HG02840 (cell line): ENCODE results near the gene PDE4B.
"Not testable (repeated sequence)": the region's sequence is repeated elsewhere in the genome, so short reads cannot be mapped to it uniquely, and the experiment has no call there.

ENCODE experiments used
- ATAC-seq: cut with Tn5 transposase; IDR thresholded peaks from one replicate; pipeline ENCODE4 v1.9.1; 2021; ENCODE audit warnings: mild to moderate bottlenecking, moderate library complexity, moderate number of reproducible peaks; ENCODE audit not compliant: unreplicated experiment, low FRiP score

Gene PDE4B

DNA sequence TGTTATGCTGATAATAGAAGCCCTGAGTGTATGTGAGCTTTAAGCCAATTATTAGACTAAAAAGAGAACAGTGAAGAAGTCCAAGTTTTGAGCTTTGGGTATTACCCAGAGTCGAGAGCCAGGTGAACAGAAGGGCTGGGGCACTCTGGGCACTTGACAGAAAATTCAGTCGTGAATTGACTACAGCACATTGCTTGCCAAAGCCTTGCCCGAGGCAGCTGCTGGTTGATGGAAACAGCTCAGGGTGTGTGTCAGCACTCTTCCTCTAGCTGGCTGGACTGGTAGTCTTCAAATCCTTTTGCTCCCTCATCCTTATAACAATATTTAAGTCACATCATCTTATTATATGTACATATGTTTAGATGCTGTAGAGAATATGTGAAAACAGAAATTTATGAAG, 21.3 kb downstream of the PDE4B start:
- no peak for ATAC-seq

DNA sequence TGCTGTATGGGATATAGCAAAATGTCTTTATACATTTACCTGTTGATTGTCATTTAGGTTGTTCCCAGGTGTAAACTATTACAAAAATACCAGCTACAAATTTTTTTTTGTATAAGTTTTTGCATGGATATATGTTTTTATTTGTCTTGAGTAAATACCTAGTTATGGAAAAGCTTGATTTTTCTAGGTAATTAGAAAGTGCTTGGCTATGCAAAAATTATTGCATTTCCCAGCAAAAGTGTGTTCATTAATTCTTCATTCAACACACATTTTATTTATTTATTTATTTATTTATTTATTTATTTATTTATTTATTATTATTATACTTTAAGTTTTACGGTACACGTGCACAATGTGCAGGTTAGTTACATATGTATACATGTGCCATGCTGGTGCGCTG, 22.1 kb downstream of the PDE4B start:
- ATAC-seq, result no peak

DNA sequence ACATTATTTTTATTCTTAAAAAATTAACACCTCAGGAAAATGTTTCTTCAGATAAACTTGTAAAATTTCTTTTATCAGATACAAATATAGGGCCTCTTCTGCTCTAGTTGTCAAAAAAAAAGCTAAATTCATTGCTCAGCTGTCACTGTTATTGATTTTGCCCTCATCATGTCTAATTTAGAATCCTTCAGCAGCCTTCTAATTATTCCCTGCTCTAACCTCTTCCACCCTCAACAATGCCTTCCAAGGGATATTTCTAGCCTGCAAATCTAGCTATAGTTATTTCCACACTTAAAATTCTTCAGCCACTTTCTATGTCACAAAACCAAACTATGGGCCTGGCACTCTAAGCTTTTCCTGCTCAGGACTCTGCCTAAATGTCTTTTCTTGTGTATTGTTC, 25.2 kb downstream of the PDE4B start:
- ATAC-seq, result no peak

DNA sequence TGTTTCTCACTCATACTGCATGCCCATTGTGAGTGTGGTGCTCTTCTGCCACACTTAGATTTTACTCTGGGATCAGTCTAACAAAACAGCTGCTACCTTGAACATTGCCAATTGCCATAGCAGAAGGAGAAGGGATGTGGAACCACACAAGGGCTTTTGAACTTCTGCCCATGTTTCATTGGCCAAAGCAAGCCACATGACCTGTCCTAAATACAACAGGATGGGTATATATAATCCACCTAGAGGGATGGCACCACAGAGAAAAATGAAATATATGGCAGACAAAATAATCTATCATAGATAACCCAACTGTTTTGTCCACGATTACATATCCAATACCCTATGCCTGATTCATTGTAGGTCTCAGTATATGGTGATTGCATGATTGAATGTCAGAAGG, 26.3 kb downstream of the PDE4B start:
- no peak for ATAC-seq

DNA sequence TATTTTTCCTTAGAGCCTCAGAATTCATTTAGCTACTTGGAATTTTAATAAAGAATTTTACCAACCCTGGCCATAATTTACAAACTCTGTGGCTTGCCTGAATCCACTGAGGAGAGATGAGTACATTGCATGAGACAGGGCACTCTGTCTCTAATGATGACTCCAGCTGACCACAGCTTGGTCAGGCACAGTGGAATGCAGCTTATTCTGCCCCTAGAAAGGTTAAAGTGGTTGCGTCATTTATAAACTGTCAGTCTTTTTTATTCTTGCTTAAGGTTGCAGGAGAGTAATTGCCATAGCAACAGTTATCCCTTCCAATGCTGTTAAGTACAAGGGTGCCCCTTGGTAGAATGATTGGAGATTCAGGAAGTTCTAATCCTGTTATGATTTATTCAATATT, 28.3 kb downstream of the PDE4B start:
- no peak for ATAC-seq

DNA sequence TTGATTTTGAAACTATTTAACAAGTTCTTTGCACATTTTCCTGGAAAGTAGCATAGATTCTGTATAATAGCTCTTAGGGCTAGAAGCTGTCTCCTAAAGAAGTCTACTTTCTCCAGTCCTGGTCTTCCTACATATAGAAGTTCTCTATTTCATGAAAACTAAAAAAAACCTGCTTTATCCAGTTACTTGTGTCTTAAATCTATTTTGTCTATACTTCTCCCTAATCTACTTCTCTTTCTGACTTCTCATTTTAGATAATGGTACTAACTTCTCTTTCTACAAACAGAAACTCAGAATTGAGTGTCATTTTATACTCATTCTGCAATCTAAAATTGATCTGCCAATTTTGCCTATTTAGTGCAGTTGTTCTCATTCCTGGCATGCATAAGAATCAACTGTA, 28.7 kb downstream of the PDE4B start:
- no peak for ATAC-seq

DNA sequence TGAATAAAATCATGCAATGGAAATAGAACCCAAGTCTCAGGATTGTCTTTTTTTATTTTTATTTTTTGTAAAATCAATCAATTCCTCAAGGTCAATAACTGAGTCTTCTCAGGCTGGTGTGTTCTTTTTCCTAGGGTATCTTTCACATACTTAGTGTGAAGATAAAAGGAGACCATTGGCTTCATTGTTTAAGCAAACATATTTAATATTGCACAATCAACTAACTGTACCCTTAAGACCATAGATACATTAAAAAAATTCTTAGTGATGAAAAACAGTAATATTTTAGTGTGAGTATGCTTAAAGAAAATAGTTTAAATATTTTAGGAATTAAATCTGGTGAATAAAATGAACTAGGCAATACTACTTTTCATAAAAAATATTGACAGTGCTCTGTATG, 31.4 kb downstream of the PDE4B start:
- no peak for ATAC-seq

DNA sequence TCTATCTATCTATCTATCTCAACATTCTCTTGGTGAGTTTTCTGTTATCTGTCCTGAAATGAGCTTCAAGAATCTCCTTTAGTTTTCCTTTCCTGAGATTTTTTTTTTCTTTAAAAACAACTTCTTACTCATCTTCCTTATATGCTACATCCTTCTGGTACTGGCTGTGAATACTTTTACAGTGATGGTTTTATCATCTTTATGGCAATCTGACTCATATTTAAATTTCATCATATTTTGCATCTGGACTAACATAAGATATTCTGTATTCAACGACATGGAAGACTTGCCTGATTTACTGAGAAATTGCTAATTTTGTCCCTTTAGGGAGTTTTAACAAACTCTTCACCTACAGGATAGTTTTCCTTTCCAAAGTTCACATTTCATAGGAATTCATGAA, 33.0 kb downstream of the PDE4B start:
- ATAC-seq, result no peak

DNA sequence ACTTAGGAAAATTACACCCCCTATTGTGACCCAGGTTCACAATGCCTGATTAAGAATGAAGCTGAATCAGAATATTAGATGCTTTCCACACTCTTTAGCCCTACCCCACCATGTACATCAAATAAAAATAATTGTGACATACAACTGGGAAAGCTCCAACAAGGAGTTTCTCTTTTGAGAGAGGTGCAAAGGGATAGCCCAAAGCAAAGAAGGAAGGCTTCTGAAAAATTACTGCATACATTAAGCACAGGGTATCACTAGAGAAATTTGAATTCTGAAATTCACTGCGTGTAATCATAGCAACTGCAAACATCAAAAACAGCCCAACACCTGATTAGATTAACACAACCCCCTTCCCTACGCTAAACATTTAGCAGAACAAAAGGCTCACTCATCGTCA, 34.1 kb downstream of the PDE4B start:
- ATAC-seq, result no peak

DNA sequence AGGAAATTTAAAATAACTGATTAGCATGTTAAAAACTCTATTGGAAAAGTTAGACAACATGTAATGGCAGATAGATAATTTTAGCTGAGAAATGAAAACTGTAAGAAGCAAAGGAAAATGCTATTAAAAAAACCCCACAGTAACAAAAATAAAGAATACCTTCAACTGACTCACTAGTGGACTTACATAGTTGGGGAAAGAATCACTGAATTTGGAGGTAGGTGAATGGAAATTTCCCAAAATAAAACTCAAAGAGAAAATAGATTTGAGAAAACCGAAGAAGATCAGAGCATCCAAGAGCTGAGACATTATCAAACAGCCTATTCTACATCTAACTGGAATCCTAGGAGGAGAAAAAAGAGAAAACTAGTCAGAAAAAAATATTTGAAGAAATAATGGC, 34.7 kb downstream of the PDE4B start:
- no peak for ATAC-seq

DNA sequence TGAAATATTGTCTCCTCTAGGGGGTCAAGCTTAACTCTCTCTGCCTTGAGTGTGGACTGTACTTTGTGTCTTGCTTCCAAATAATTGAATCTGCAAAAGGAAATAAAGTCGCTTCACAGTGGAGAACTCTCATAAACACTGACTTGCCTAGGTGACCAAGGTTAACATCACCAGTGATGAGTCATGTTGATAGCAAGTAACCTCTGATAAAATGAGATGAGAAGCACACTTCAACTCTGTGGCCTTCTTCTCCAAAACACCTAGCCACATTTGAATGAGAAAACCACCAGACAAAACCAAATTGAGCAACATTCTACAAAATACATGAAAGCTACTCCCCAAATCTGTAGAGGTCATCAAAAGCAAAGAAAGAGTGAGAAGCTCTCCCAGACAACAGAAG, 37.6 kb downstream of the PDE4B start:
- no peak for ATAC-seq

DNA sequence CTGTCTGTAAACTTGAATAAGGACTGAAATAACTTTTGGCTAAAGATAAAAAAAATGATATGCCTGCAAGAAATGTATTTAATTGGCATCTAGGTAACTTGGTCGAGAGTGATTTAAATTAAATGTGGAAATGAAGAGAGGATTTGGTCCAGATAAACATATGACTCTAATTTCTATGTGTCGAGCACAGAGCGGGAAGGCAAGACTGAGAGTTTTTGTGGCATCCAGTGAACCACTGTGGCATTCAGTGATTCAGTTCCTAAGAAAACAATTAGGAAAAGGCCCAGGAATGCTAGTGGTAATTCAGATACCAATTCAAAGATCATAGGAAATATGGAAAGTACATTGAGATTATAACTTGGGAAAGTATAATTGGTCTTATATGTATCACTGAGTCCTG, 39.6 kb downstream of the PDE4B start:
- ATAC-seq, result no peak

DNA sequence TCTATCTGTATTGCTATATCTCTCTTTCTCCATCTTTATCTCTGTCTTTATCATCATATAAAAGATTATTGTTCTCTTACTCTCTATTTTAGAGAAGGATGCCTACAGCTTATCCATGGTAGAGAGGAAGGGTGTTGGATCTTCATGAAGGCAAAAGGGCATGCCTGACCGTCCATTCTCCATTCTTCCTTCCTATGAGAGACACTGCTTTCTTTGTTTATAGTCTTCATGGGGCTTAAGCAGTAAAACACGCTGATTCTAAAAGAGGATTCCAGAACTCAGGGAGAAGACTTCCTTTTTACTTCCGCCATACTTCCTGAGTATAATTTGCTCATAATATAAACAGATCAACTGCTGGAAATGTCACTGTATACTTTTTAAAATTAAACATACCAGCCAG, 44.0 kb downstream of the PDE4B start:
- no peak for ATAC-seq

DNA sequence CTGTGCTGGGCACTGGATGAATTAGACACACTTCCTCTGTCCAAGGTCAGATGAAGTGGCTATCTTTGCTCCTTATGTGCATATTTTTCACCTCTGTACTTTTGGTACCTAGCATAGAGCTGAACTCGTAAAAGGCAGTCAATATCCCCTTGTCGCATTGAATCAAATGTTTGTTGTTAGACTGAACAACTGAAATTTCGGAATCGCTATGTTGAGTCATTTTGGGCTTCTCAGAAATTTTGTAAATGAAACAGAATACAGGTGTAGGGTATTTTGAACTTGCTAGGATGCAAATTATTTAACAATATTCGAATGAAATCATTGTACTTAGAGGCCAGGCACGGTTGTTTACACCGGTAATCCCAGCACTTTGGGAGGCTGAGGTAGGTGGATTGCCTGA, 48.0 kb downstream of the PDE4B start:
- no peak for ATAC-seq

DNA sequence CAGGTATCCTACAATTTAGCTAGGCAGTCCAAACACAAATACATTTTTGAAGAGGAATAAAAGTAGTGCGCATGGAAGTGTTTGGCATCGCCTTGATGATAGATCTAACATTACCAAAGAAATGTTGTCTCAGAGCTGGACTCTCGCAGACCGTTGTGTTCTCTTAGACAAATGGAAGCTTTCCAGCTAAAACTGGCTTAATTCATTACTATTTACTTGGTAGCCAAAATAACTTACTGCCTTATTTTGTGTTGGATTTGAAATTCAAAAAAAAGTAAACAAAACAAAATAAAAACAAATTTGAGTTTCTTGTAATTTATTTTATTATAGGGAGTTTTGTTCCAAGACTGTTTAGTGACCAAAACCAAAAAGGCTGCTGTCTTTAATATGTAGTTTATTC, 51.6 kb downstream of the PDE4B start:
- ATAC-seq, result no peak

DNA sequence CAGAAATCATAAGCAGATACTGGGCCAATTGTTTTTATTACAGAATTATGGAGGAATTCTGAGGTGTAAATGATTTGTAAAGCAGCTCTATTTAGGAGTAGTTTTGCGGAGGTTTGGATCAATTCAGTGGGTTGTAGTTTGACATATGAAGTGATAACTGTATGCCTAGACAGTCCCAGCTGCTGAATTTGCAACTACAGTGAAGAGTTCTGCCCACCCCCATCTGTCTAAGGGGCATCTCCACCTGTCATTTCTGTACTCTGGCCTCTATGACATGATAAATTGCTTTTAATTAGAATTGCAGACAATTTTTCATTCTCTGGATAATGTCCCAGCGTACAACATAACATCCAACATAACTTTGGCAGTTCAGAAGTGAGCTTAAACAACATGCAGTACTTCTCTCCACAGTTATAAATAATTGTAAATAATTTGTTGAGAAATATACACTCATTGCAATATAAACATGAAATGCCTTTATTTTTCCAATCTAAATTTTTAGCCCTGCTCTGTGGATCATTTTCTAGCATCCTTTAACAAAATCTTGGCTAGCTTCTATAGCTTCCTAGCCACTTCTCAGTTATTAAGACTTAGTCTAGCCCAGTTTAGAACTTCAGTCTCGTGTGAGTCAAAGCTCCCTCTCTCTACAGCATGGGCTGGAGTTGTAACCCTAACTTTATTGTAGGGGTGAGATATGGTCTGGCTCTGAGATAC, 52.3 kb downstream of the PDE4B start:
- ATAC-seq, result no peak

DNA sequence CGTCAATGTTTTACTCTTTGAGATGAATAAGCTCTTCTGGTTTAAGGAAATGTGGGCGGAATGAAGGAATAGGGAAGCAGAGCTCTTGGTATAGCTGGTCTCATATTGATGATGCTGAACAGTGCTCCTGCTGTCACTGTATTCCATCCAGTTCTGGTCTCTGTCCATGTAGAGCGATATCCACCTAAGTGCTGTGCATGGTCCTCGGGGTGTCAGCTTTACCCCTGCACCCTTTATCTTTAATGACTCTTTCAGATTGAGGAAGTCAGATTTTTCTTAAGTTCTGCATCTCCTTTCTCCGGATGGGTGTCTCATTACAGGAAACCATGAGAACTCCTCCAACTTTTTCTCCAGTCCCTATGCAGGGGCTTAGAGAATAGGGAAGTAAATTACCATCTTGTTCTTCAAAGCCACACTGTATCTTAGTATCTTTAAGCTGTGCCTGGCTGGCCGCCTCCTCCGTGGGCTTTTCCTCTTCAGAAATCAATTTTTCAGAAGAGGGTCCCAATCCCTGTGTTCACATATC, 52.9 kb downstream of the PDE4B start:
- no peak for ATAC-seq

DNA sequence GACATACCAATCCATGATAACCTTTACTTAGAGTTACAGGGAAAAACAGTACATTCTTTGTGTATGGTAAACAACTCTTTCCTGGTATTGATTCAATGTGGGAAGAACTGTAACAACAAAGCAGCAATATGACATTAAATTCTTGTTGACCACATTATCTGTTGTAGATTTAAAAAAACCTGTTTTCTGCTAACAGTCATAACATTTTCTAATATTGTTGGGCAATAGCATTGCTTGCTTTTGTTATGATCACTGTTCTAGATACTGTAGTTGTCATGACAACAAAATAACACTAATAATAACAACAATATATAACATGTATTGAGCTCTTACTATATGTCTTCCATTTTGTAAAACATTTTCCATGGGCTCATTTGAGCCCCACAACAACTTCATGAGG, 54.2 kb downstream of the PDE4B start:
- ATAC-seq, result no peak

DNA sequence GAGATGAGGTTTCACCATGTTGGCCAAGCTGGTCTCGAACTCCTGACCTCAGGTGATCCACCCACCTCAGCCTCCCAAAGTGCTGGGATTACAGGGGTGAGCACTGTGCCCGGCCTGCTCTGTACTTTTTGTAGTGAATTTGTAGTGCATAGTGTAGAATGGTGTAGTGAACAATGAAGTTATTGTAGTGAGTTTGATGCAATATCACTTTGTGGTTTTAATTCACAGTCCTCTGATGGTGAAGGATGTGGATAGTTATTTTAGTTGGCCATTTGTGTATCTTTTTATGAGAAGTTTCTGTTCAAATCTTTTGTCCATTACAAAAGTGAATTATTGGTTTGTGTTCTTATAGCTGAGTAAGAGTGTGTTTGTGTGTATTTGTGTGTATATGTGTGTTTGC, 57.6 kb downstream of the PDE4B start:
- ATAC-seq, result no peak

DNA sequence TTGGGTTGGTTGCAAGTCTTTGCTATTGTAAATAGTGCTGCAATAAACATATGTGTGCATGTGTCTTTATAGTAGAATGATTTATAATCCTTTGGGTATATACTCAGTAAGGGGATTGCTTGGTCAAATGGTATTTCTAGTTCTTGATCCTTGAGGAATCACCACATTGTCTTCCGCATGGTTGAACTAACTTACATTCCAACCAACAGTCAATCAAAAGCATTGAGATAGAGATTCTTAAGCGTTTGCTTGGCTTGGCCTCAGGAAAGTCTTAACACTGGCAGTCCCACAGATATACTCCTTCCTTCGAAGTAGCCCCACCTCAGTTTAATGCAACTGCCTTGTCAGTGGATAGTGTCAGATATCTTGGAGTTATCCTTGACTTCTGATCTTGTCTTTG, 63.9 kb downstream of the PDE4B start:
- not testable (repeated sequence) for ATAC-seq

DNA sequence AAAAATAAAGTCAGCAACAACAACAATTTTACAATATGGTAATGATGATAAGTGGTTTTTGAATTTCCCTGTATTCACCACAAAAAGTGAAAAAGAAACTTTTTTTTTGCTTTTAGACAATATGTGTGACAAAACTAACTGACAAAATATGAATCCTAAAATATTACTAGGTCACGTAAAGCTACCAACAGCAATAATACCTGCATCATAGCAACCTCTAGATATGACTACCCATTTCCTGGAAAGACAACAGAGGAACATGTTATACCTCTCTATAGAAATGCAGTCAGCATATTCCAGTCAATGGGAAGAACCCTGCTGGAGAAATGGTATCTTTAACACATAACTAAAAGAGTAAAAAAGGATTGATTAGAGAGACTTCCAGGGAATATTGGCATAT, 73.7 kb downstream of the PDE4B start:
- ATAC-seq, result no peak

DNA sequence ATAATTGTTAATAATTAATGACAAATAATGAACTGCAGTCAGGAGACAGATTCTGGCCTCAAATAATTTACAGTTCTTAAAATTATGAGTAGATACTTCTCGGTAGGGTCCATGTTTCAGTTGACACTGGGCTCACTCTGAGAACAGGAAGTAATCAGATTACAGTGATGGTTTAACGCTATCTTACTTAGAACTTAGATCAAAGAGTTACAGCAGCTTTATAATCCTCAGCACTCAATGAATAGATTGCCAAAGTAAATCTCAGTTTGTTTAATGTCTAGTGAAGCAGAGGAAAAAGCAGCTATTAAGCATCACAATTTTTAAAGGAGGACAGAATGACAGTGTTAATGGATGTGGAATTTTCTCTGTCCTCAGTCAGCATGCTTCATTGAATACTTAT, 79.6 kb downstream of the PDE4B start:
- ATAC-seq, result no peak

DNA sequence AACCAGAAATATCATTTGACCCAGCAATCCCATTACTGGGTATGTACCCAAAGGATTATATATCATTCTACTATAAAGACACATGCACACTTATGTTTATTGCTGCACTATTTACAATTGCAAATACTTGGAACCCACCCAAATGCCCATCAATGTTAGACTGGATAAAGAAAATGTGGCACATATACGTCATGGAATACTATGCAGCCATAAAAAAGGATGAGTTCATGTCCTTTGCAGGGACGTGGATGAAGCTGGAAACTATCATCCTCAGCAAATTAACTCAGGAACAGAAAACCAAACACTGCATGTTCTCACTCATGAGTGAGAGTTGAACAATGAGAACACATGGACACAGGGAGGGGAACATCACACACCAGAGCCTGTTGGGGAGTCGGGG, 85.6 kb downstream of the PDE4B start:
- ATAC-seq, result not testable (repeated sequence)
